DOHH2 (cell line): Measurements from ENCODE around the gene PRKN.

Experiments used
- H3F3A ChIP-seq: fragments of 200-600 bp; sonication (generic), shearing (Covaris generic); 2 replicates; pipeline ENCODE4 v1.6.0; 2016; ENCODE audit warnings: antibody characterized with exemption, mild to moderate bottlenecking; ENCODE audit not compliant: control insufficient read depth, insufficient read depth
- H3K27ac ChIP-seq: fragments of 200-600 bp; sonication (generic); 2 replicates; pipeline ENCODE4 v1.5.1; 2014; ENCODE audit warnings: low read depth, mild to moderate bottlenecking, low read length, moderate library complexity
- H3K27me3 ChIP-seq: fragments of 200-600 bp; sonication (generic); 2 replicates; pipeline ENCODE4 v1.6.1; 2014; ENCODE audit warnings: mild to moderate bottlenecking, low read length, mixed read lengths; ENCODE audit not compliant: control insufficient read depth
- H3K36me3 ChIP-seq: fragments of 200-600 bp; sonication (generic); 2 replicates; pipeline ENCODE4 v1.6.1; 2014; ENCODE audit warnings: mild to moderate bottlenecking, low read length, moderate library complexity, mixed read lengths; ENCODE audit not compliant: control insufficient read depth
- H3K4me1 ChIP-seq: fragments of 200-600 bp; sonication (generic); 2 replicates; pipeline ENCODE4 v1.6.1; 2014; ENCODE audit warnings: mild to moderate bottlenecking, low read length, mixed read lengths; ENCODE audit not compliant: control insufficient read depth
- H3K4me2 ChIP-seq: fragments of 200-600 bp; sonication (generic); 2 replicates; pipeline ENCODE4 v1.6.0; 2014; ENCODE audit warnings: mild to moderate bottlenecking, low read length, moderate library complexity
- H3K4me3 ChIP-seq: fragments of 200-600 bp; sonication (generic); 2 replicates; pipeline ENCODE4 v1.5.1; 2014; ENCODE audit warnings: mild to moderate bottlenecking, low read length, mixed read lengths
- H3K79me2 ChIP-seq: fragments of 200-600 bp; sonication (generic); 2 replicates; pipeline ENCODE4 v1.6.1; 2014; ENCODE audit warnings: mild to moderate bottlenecking, low read length, mixed read lengths; ENCODE audit not compliant: control insufficient read depth
- H3K9me2 ChIP-seq: fragments of 200-600 bp; sonication (generic); replicated peaks from 2 replicates; pipeline ENCODE4 v1.6.1; 2014; ENCODE audit warnings: mild to moderate bottlenecking, low read length, mixed read lengths; ENCODE audit not compliant: control insufficient read depth
- H3K9me3 ChIP-seq: fragments of 200-600 bp; sonication (generic); 2 replicates; pipeline ENCODE4 v1.6.1; 2014; ENCODE audit warnings: antibody characterized with exemption, low read length, mixed read lengths; ENCODE audit not compliant: control insufficient read depth, insufficient read depth
- H4K20me1 ChIP-seq: fragments of 200-600 bp; sonication (generic); 2 replicates; pipeline ENCODE4 v1.6.0; 2014; ENCODE audit warnings: low read depth, mild to moderate bottlenecking, antibody characterized with exemption, low read length, moderate library complexity; ENCODE audit not compliant: control insufficient read depth, insufficient read depth
- CTCF ChIP-seq: fragments of 200-600 bp; sonication (generic); IDR thresholded peaks from one replicate; pipeline ENCODE4 v1.5.1; 2014; ENCODE audit warnings: antibody characterized with exemption, mild to moderate bottlenecking, low read depth, low read length; ENCODE audit not compliant: poor library complexity, severe bottlenecking
- EZH2phosphoT487 ChIP-seq: fragments of 200-600 bp; sonication (generic); IDR thresholded peaks from 2 replicates; pipeline ENCODE4 v1.6.1; 2017; ENCODE audit warnings: borderline replicate concordance, mild to moderate bottlenecking, antibody characterized with exemption, low read length, moderate library complexity, mixed read lengths

Gene PRKN

GRCh38 chr6:161921602-161922395 is 805.8 kb downstream of the PRKN start:
- Histone ChIP-seq H3K79me2 (no peaks in the 10 kb centered on the region), H3K4me1 (no peaks in the 10 kb centered on the region), H3K9me2 (no peaks in the 10 kb centered on the region), H3K9me3 (no peaks in the 10 kb centered on the region), H3K27ac (no peak overlapping the region), H3K27me3 (no peaks in the 10 kb centered on the region), H4K20me1 (no peaks in the 10 kb centered on the region), H3K4me3 (no peak overlapping the region), H3K36me3 (no peaks in the 10 kb centered on the region), H3F3A (no peaks in the 10 kb centered on the region), H3K4me2 (no peak overlapping the region)
- no peak for TF ChIP-seq CTCF
- TF ChIP-seq EZH2phosphoT487: no peak

GRCh38 chr6:161919691-161920090 is 807.9 kb downstream of the PRKN start:
- Histone ChIP-seq H4K20me1 (no peaks in the 10 kb centered on the region), H3F3A (no peaks in the 10 kb centered on the region), H3K4me1 (no peaks in the 10 kb centered on the region), H3K9me3 (no peaks in the 10 kb centered on the region), H3K27me3 (no peaks in the 10 kb centered on the region), H3K79me2 (no peaks in the 10 kb centered on the region), H3K27ac (no peak overlapping the region), H3K4me3 (no peak overlapping the region), H3K4me2 (no peak overlapping the region), H3K36me3 (no peaks in the 10 kb centered on the region), H3K9me2 (no peaks in the 10 kb centered on the region)
- no peak for TF ChIP-seq EZH2phosphoT487
- no peak for TF ChIP-seq CTCF

- no peaks in the 10 kb centered on the region for H3K9me2 ChIP-seq
- no peaks in the 10 kb centered on the region for H3K79me2 ChIP-seq
- no peaks in the 10 kb centered on the region for H4K20me1 ChIP-seq
- no peaks in the 10 kb centered on the region for H3K9me3 ChIP-seq
- H3K27me3 ChIP-seq: no peaks in the 10 kb centered on the region
- H3K4me1 ChIP-seq: no peaks in the 10 kb centered on the region
- no peak overlapping the region for H3K27ac ChIP-seq
- TF ChIP-seq EZH2phosphoT487 (no peak), CTCF (no peak)
- no peak overlapping the region for H3K4me3 ChIP-seq
- H3K4me2 ChIP-seq: no peak overlapping the region
- no peaks in the 10 kb centered on the region for H3K36me3 ChIP-seq
- no peaks in the 10 kb centered on the region for H3F3A ChIP-seq
Observed at GRCh38 chr6:161918628-161919205, 808.8 kb downstream of the PRKN start.
